ENCODE data around the gene MADD.
"Not testable (repeated sequence)": the region's sequence is repeated elsewhere in the genome, so short reads cannot be mapped to it uniquely, and the experiment has no call there.

Gene MADD

DNA sequence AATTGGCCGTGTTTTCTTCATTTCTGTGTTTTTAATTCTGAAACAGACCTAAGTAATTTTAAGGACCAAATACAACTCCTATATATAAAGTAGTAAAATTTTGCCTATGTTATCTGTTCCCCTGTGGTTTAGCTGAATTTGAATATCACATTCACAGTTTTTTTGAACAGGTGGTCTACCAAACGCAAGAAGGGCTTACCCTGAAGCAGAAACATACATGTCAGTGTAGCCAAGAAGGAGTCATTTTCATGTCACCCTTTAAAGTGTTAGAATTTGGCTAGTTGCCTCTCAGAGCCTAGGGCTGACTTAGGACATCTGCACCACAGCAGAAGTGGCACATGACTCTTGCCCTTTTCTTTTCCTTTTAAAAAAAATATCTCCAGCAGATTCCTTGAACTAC, 48.2 kb downstream of the MADD start:
- DNase-seq (ENCODE audit: low read depth) = no peak

DNA sequence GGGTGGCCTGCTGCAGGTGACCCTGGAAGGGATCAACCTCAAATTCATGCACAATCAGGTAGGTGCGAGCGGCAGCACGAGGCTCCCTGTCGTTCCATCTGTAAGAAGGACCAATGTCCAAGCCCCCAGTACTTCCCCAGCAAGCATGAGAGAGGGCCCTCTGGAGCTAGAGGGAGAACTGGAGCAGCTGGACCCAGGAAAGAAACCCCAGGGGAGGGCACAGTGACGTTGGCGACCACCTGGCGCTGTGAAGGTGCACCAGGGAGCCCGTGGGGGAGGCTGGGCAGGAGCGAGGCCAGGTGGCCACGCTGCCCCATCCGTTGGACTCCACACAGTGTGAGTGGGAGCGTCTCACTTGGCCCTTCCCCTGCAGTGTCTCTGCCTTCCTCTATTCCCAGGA, 54.6 kb downstream of the MADD start:
- no peak for DNase-seq (ENCODE audit: low read depth)

- no peak for DNase-seq (ENCODE audit: low read depth)
These were observed 55.5 kb downstream of the MADD start for GRCh38 chr11:47325271-47326041.

GRCh38 chr11:47326198-47326597, 56.3 kb downstream of the MADD start:
- DNase-seq (ENCODE audit: low read depth) = no peak

DNA sequence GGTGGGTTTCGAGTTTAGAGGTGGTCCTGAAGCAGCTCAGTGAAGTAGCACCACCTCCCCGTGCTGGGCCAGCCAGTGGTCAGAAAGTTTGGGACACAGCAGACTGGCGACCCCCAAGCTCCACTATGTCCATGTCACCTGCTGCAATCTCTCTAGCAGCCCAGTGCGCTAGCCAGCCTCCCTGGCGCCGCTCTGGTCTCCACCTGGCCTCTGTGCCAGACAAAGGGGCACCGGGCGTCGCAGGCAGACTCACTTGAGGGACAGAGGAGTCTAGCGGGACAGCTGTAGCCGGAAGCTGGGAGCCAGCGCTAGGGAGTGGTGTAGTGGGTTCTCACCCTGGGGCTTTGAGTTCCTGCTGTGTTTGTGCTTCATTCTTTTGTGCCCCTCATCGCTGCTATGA, 57.1 kb downstream of the MADD start:
- DNase-seq (ENCODE audit: low read depth) = no peak

DNA sequence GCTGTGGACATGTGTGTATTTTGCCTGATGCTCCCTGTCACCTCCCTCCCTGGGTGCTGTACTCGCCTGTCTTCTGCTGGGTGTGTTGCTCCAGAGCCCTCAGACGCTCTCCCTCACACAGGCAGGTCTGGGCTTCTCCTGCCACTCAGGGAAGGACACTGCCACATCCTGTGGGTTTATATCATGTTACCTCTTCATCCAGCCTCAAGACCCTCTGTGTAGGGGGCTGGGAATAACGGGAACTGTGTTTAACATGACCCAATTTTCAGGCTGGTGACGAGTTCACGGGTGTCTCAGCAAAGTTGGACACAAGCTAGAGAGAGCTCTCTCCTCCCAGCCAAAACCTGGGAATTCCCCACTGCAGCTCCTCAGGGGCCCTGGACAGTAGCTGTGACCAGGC, 58.0 kb downstream of the MADD start:
- no peak for DNase-seq (ENCODE audit: low read depth)

GRCh38 chr11:47328449-47329390, 58.8 kb downstream of the MADD start:
- no peak for DNase-seq (ENCODE audit: low read depth)

DNA sequence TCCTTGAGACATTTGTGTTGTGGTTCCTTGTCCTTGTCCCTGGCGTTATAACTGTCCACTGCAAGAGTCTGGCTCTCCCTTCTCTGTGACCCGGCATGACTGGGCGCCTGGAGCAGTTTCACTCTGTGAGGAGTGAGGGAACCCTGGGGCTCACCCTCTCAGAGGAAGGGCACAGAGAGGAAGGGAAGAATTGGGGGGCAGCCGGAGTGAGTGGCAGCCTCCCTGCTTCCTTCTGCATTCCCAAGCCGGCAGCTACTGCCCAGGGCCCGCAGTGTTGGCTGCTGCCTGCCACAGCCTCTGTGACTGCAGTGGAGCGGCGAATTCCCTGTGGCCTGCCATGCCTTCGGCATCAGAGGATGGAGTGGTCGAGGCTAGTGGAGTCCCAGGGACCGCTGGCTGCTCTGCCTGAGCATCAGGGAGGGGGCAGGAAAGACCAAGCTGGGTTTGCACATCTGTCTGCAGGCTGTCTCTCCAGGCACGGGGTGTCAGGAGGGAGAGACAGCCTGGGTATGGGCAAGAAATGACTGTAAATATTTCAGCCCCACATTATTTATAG, 59.6 kb downstream of the MADD start:
- DNase-seq (ENCODE audit: low read depth) = no peak

DNA sequence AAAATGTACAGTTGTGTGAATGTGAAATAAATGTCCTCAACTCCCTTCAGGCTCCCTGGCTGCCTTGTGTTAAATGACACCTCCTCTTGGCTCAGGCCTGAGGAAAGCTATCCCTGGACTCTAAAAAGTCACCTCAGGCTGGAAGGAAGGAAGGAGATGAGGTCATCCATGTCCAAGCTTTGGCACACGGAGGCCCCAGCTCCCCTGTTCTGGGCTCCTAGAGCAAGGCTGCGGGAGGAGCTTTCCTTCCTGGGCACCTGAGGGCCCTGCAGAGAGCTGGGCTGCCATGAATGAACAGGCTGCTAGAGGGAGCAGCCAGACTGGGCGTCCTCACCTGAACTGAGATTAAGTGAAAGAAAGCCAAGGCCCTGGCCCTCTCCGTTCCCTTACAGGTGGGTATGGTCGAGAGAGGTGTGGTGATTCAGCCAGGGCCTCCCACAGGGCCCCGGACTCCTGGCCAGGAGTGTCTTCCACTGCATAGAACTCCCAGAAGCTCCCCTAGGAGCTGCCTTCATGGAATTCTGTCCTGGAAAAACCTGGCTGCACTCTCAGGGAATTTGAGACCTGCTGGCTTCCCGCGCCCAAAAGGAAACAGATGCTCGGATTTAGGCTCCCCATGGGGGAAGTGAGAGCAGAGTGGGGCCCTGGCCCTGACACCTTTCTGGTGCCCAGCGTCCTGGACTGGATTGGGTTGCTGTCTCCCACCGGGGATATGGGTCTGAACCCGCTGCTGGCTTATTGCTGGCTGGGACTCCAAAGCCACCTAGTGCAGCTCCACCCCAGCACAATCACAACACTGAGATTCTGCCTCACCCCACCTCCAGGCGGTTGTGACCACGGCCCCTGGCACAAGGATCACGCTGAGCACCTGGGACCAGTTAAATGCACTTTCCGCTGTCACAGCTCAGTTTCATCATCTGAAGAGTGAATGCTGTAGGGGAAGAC, 60.3 kb downstream of the MADD start:
- no peak for DNase-seq (ENCODE audit: low read depth)

DNA sequence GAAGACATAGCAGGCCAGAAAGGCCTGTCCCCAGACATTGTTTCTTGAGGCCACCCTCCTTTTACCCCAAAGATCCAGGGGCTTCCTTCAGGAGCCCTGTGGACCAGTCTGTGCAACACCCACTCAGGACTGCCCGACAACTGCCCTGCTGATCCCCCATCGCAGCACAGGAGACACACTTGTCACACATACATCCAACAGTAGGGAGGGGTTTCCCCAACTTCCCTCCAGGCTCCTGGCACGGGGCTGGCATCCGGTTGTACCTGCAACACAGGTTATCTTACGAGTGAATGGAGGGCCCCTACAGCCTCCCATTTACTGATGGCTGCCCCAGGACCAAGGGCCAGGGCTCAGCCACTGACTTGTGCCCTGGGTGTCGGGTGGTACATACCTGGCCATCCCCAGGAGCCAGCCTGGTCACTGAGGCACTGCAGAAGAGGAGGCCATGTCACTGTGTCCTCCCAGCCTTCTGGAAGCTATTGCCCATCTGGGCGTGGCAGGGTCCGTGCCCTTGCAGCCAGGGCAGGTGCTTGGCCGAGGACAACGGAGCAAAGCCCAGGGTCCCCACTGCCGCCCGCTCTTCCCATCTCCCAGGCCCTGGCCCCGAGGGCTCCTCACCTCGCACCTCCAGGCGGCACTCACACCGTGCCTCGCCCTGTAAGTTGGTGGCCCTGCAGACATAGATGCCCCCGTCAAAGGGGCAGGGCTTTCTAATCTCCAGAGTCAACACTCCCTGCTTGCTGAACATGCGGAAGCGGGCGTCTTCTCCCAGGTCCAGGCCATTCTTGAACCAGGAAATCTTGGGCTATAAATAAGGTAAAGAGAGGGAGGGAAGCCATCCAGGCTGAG, 61.7 kb downstream of the MADD start:
- DNase-seq (ENCODE audit: low read depth) = no peak

- no peak for DNase-seq (ENCODE audit: low read depth)
These were observed 62.4 kb downstream of the MADD start for GRCh38 chr11:47332303-47332711.

DNA sequence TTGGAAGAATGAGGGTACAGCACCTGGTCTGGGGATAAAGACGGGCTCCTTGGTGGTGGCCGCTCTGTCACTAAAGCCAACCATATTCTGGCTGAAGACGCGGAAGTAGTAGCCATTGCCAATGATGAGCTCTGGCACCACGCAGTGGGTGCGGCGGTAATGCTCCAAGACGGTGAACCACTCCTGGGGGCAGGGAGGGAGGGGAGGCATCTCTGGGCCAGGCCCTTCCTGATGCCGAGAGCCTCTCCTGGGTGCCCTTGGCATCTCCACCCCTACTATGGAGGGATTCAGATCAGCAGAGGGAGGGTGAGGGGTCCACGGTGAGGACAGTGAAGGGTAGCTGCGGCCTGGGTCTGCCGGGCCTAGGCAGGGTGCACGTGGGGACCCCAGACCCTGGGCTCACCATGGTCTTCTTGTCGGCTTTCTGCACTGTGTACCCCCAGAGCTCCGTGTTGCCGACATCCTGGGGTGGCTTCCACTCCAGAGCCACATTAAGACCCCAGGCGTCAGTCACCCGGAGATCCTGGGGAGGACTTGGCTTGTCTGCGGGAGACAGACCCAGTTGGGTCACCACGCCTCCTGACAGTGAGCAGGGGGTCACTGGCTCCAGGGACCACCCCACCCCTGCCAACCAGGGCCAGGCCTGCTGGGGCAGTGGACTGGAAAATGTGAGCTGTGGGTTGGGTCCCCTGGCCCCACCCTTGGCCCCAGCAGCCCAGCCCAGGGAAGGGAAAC, 63.0 kb downstream of the MADD start:
- DNase-seq (ENCODE audit: low read depth) = no peak

GRCh38 chr11:47333526-47333845, 63.6 kb downstream of the MADD start:
- no peak for DNase-seq (ENCODE audit: low read depth)

DNA sequence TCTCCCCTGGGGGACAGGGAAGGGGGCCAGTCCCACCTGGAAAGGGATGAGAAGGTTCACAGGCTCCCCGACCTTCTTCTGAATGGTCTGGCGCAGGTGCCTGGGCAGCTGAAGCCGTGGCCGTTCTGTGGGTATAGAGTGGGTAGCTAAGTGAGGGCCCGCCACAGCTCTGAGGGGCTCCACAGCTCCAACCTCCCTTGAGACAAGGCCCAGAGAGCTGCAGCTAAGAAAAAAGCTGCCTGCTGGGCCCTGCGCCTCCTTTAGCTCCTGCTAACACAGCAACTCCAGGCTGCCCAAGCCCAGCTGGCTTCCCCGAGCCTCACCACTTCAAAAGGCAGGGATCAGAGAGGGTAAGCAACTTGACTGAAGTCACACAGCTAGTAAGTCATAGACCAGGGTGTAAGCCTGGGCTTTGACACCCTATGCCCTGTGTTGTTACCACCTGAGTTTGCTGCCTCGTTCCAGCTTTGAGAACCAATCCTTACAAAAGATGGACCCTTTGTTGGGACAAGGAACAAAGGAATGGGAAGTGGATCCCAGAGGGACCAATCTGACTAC, 64.0 kb downstream of the MADD start:
- no peak for DNase-seq (ENCODE audit: low read depth)

DNA sequence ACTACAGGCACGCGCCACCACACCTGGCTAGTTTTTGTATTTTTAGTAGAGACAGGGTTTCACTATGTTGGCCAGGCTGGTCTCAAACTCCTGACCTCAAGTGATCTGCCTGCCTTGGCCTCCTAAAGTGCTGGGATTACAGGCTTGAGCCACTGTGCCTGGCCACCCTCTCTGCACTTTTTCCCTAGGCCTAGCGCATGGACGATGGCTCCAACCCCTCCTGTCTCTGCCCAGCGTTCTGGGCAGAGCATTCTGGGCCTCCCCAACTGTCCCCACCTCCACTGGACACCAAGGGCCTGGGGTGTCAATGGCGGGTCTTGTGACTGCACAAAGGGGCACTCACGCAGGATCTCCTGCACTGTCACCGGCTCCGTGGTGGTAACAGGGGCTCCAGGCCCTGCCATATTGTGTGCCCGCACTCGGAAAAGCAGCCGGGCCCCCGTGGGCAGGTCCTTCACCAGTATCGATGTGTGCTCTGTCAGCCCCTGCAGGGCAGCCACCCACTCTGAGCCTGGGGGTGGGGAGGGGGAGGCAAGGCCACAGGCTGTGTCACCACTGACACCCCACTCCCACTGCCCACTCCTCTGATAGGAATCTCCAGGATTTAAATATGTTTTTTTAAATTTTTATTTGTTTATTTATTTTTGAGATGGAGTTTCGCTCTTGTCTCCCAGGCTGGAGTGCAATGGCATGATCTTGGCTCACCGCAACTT, 64.9 kb downstream of the MADD start:
- not testable (repeated sequence) for DNase-seq (ENCODE audit: low read depth)

- DNase-seq (ENCODE audit: low read depth) = no peak
These were observed 65.8 kb downstream of the MADD start for GRCh38 chr11:47335733-47336132.

DNA sequence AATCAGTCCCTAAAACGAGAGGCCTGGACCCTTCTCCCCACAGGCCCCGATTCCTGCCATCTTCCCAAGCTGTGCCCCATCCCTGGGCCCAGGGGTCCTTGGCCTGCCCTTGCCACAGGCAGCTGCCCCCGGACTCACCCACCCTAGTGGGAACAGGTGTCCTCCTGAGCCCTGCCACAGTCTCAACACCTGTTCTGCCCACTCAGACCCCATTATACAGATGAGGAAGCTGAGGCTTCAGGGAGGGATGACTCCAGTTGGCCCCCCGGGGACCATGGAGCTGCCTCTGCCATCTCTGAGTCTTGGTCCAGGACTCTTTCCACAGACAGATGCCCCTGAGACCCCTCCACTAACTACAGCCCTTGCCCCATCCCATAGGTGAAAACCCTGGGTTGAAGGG, 66.7 kb downstream of the MADD start:
- no peak for DNase-seq (ENCODE audit: low read depth)

GRCh38 chr11:47337229-47337924, 67.4 kb downstream of the MADD start:
- DNase-seq (ENCODE audit: low read depth) = no peak
